Astrocyte (in vitro differentiated cells and primary cell): ENCODE measurements around the gene CMSS1.

Experiments used
- CTCF ChIP-seq: IDR thresholded peaks from 2 replicates; pipeline ENCODE4 v1.5.1; 2011; ENCODE audit warnings: low read depth, mild to moderate bottlenecking, inconsistent platforms, low read length, moderate library complexity; ENCODE audit not compliant: insufficient read depth
- EZH2 ChIP-seq: IDR thresholded peaks from 2 replicates; pipeline ENCODE4 v1.6.1; 2012; ENCODE audit warnings: mild to moderate bottlenecking, low read length, inconsistent platforms; ENCODE audit not compliant: insufficient read depth

DNA sequence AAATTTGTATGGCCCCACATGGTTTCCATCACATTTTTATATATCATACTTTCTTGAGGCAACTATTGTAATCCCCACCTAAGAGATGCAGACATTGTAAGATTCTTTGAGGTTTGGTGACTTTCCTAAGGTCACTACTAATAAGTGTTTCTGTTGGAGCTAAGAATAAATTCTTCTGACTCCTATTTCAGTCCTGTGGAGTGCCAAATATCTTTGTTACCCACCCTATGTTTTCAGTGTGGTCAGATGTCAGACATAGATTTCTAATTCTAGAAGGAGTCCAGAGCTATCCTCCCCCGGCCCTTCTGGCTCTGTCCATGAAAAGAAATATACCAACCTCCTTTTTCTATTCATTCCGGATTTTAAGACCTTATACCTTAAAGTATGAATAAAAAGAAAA, 342.9 kb downstream of the CMSS1 start:
- TF ChIP-seq EZH2 = no peak
- no peak for TF ChIP-seq CTCF
